Karpas-422 (cell line): Measurements from ENCODE around the gene UNC5B. TPM values are rescaled to one million over a fixed set of nuclear protein-coding genes. Genes with fewer than 3 reads are reported as not detected.

ENCODE experiments used
- DNase-seq: peaks from one replicate; pipeline ENCODE4 v3.0.0-alpha.2; 2015
- H2AFZ ChIP-seq: fragments of 200-600 bp; sonication (generic); 2 replicates; pipeline ENCODE4 v1.6.1; 2014; ENCODE audit warnings: antibody characterized with exemption, low read length, mixed read lengths
- H3K27ac ChIP-seq: fragments of 200-600 bp; sonication (generic); 2 replicates; pipeline ENCODE4 v1.5.1; 2014; ENCODE audit warnings: mild to moderate bottlenecking, low read length, moderate library complexity
- H3K27me3 ChIP-seq: fragments of 200-600 bp; sonication (generic); 2 replicates; pipeline ENCODE4 v1.6.1; 2014; ENCODE audit warnings: low read length, mixed read lengths
- H3K36me3 ChIP-seq: fragments of 200-600 bp; sonication (generic); 2 replicates; pipeline ENCODE4 v1.6.1; 2014; ENCODE audit warnings: low read length, mixed read lengths; ENCODE audit not compliant: insufficient read depth
- H3K4me1 ChIP-seq: fragments of 200-600 bp; sonication (generic); 2 replicates; pipeline ENCODE4 v1.6.1; 2014; ENCODE audit warnings: mild to moderate bottlenecking, low read length, mixed read lengths
- H3K4me2 ChIP-seq: fragments of 200-600 bp; sonication (generic); 2 replicates; pipeline ENCODE4 v1.6.1; 2014; ENCODE audit warnings: low read length, low read depth, mild to moderate bottlenecking; ENCODE audit not compliant: poor library complexity, severe bottlenecking
- H3K4me3 ChIP-seq: fragments of 200-600 bp; sonication (generic); 2 replicates; pipeline ENCODE4 v1.5.1; 2014; ENCODE audit warnings: mild to moderate bottlenecking, antibody characterized with exemption, low read length, mixed read lengths
- H3K79me2 ChIP-seq: fragments of 200-600 bp; sonication (generic); 2 replicates; pipeline ENCODE4 v1.6.1; 2014; ENCODE audit warnings: mild to moderate bottlenecking, low read length, mixed read lengths
- H3K9ac ChIP-seq: fragments of 200-600 bp; sonication (generic); 2 replicates; pipeline ENCODE4 v1.6.0; 2014; ENCODE audit warnings: low read length
- H3K9me2 ChIP-seq: fragments of 200-600 bp; sonication (generic), shearing (Covaris generic); replicated peaks from 2 replicates; pipeline ENCODE4 v1.6.0; 2014; ENCODE audit warnings: mild to moderate bottlenecking, low read length, moderate library complexity; ENCODE audit not compliant: insufficient read depth
- H3K9me3 ChIP-seq: fragments of 300-700, 200-600 bp; sonication (generic); 2 replicates; pipeline ENCODE4 v1.6.1; 2014; ENCODE audit warnings: low read length, mixed read lengths
- H4K20me1 ChIP-seq: fragments of 200-600 bp; sonication (generic); 2 replicates; pipeline ENCODE4 v1.6.1; 2014; ENCODE audit warnings: mild to moderate bottlenecking, antibody characterized with exemption, low read length, low read depth; ENCODE audit not compliant: insufficient read depth
- total RNA-seq: library from RNA; depleted of rRNA; stranded (reverse); fragments of >200 nt; shearing (Covaris generic); gene quantifications from 2 replicates; pipeline ENCODE4 v1.2.3, GENCODE V29; 2014; ENCODE audit warnings: low replicate concordance

Gene UNC5B
- total RNA-seq, 1 experiment from 2014 or later = not detected

GRCh38 chr10:71278691-71279588 is 66.6 kb downstream of the UNC5B start:
- H2AFZ ChIP-seq = no peak overlapping the region
- H3K27me3 ChIP-seq = no peaks in the 10 kb centered on the region
- H3K4me3 ChIP-seq = no peak overlapping the region
- DNase-seq = no peak
- no peaks in the 10 kb centered on the region for H3K9me2 ChIP-seq
- no peaks in the 10 kb centered on the region for H3K4me1 ChIP-seq
- no peaks in the 10 kb centered on the region for H4K20me1 ChIP-seq
- no peak overlapping the region for H3K27ac ChIP-seq
- H3K36me3 ChIP-seq = no peaks in the 10 kb centered on the region
- H3K4me2 ChIP-seq = no peak overlapping the region
- no peak overlapping the region for H3K9ac ChIP-seq
- H3K9me3 ChIP-seq = no peaks in the 10 kb centered on the region
- H3K79me2 ChIP-seq = no peaks in the 10 kb centered on the region

GRCh38 chr10:71279590-71280170 is 67.3 kb downstream of the UNC5B start:
- H3K36me3 ChIP-seq = no peaks in the 10 kb centered on the region
- H3K4me3 ChIP-seq = no peak overlapping the region
- H3K79me2 ChIP-seq = no peaks in the 10 kb centered on the region
- no peak for DNase-seq
- H3K4me2 ChIP-seq = no peak overlapping the region
- H4K20me1 ChIP-seq = no peaks in the 10 kb centered on the region
- H3K9me2 ChIP-seq = no peaks in the 10 kb centered on the region
- H3K4me1 ChIP-seq = no peaks in the 10 kb centered on the region
- no peaks in the 10 kb centered on the region for H3K27me3 ChIP-seq
- no peak overlapping the region for H3K27ac ChIP-seq
- no peak overlapping the region for H2AFZ ChIP-seq
- no peaks in the 10 kb centered on the region for H3K9me3 ChIP-seq
- H3K9ac ChIP-seq = no peak overlapping the region

- Histone ChIP-seq H3K9me2 (no peaks in the 10 kb centered on the region), H3K4me2 (no peak overlapping the region), H3K27me3 (no peaks in the 10 kb centered on the region), H3K36me3 (no peaks in the 10 kb centered on the region), H3K79me2 (no peaks in the 10 kb centered on the region), H2AFZ (no peak overlapping the region), H3K4me1 (no peaks in the 10 kb centered on the region), H4K20me1 (no peaks in the 10 kb centered on the region), H3K4me3 (no peak overlapping the region), H3K27ac (no peak overlapping the region), H3K9me3 (no peaks in the 10 kb centered on the region), H3K9ac (no peak overlapping the region)
- no peak for DNase-seq
These were observed 67.8 kb downstream of the UNC5B start for GRCh38 chr10:71280216-71280615.

GRCh38 chr10:71280825-71281224 is 68.5 kb downstream of the UNC5B start:
- H3K9me3 ChIP-seq = no peaks in the 10 kb centered on the region
- H3K4me2 ChIP-seq = no peak overlapping the region
- H3K27ac ChIP-seq = no peak overlapping the region
- H3K79me2 ChIP-seq = no peaks in the 10 kb centered on the region
- H3K4me1 ChIP-seq = no peaks in the 10 kb centered on the region
- no peak overlapping the region for H3K4me3 ChIP-seq
- H3K9me2 ChIP-seq = no peaks in the 10 kb centered on the region
- H3K27me3 ChIP-seq = no peaks in the 10 kb centered on the region
- H3K9ac ChIP-seq = no peak overlapping the region
- H4K20me1 ChIP-seq = no peaks in the 10 kb centered on the region
- H2AFZ ChIP-seq = no peak overlapping the region
- H3K36me3 ChIP-seq = no peaks in the 10 kb centered on the region
- no peak for DNase-seq

GRCh38 chr10:71281646-71282322 is 69.4 kb downstream of the UNC5B start:
- Histone ChIP-seq H3K9ac (no peak overlapping the region), H3K36me3 (no peaks in the 10 kb centered on the region), H2AFZ (no peak overlapping the region)

GRCh38 chr10:71282323-71282680 is 69.9 kb downstream of the UNC5B start:
- H3K9me2 ChIP-seq = no peaks in the 10 kb centered on the region
- no peaks in the 10 kb centered on the region for H3K27me3 ChIP-seq
- H3K79me2 ChIP-seq = no peaks in the 10 kb centered on the region
- no peaks in the 10 kb centered on the region for H4K20me1 ChIP-seq
- no peak overlapping the region for H3K4me3 ChIP-seq
- no peaks in the 10 kb centered on the region for H3K9me3 ChIP-seq
- H3K36me3 ChIP-seq = no peaks in the 10 kb centered on the region
- no peak overlapping the region for H2AFZ ChIP-seq
- H3K27ac ChIP-seq = no peak overlapping the region
- no peaks in the 10 kb centered on the region for H3K4me1 ChIP-seq
- H3K4me2 ChIP-seq = no peak overlapping the region
- no peak for DNase-seq
- no peak overlapping the region for H3K9ac ChIP-seq

More at GRCh38 chr10:71281646-71282322, 69.4 kb downstream of the UNC5B start:
- Histone ChIP-seq H3K4me2 (no peak overlapping the region), H3K4me1 (no peaks in the 10 kb centered on the region), H3K9me2 (no peaks in the 10 kb centered on the region), H3K4me3 (no peak overlapping the region), H3K27ac (no peak overlapping the region), H3K9me3 (no peaks in the 10 kb centered on the region), H3K79me2 (no peaks in the 10 kb centered on the region), H4K20me1 (no peaks in the 10 kb centered on the region), H3K27me3 (no peaks in the 10 kb centered on the region)
- no peak for DNase-seq

- no peaks in the 10 kb centered on the region for H3K9me2 ChIP-seq
- H2AFZ ChIP-seq = no peak overlapping the region
- H3K27ac ChIP-seq = no peak overlapping the region
- H4K20me1 ChIP-seq = no peaks in the 10 kb centered on the region
- H3K4me2 ChIP-seq = no peak overlapping the region
- no peaks in the 10 kb centered on the region for H3K9me3 ChIP-seq
- peaks cover under 1% of the 10 kb centered on the region; the same call in 1 of the 2 replicates for H3K4me1 ChIP-seq
- H3K79me2 ChIP-seq = no peaks in the 10 kb centered on the region
- no peak overlapping the region for H3K9ac ChIP-seq
- H3K4me3 ChIP-seq = no peak overlapping the region
- H3K27me3 ChIP-seq = no peaks in the 10 kb centered on the region
- no peak for DNase-seq
- no peaks in the 10 kb centered on the region for H3K36me3 ChIP-seq
These were observed 71.0 kb downstream of the UNC5B start for GRCh38 chr10:71283410-71283809.

GRCh38 chr10:71283876-71284275 is 71.5 kb downstream of the UNC5B start:
- H3K9me2 ChIP-seq = no peaks in the 10 kb centered on the region
- no peak overlapping the region for H3K9ac ChIP-seq
- H3K79me2 ChIP-seq = no peaks in the 10 kb centered on the region
- DNase-seq = no peak
- H3K36me3 ChIP-seq = no peaks in the 10 kb centered on the region
- no peak overlapping the region for H3K4me2 ChIP-seq
- no peaks in the 10 kb centered on the region for H3K9me3 ChIP-seq
- H4K20me1 ChIP-seq = no peaks in the 10 kb centered on the region
- no peak overlapping the region for H3K27ac ChIP-seq
- H3K4me3 ChIP-seq = no peak overlapping the region
- no peak overlapping the region for H2AFZ ChIP-seq
- H3K27me3 ChIP-seq = no peaks in the 10 kb centered on the region
- peaks cover 3% of the 10 kb centered on the region; the same call in 1 of the 2 replicates for H3K4me1 ChIP-seq
